GM19023 (cell line): Measurements from ENCODE around the gene GIMAP5.
A peak's percentile ranks its signal among the peaks of the same experiment; 100 is the strongest.
"Not testable (repeated sequence)": the region's sequence is repeated elsewhere in the genome, so short reads cannot be mapped to it uniquely, and the experiment has no call there.

Experiments
- ATAC-seq: cut with Tn5 transposase; IDR thresholded peaks from one replicate; pipeline ENCODE4 v1.9.1; 2021; ENCODE audit warnings: mild to moderate bottlenecking, moderate library complexity; ENCODE audit not compliant: unreplicated experiment

GIMAP5 gene

GRCh38 chr7:150766334-150766709, 29.1 kb downstream of the GIMAP5 start:
- no peak for ATAC-seq

- ATAC-seq, result no peak
These were observed 32.5 kb downstream of the GIMAP5 start for GRCh38 chr7:150769768-150770167.

- ATAC-seq, result not testable (repeated sequence)
These were observed 36.9 kb downstream of the GIMAP5 start for GRCh38 chr7:150774131-150774530.

GRCh38 chr7:150778014-150778737, 41.0 kb downstream of the GIMAP5 start:
- no peak for ATAC-seq

GRCh38 chr7:150778738-150779301, 41.6 kb downstream of the GIMAP5 start:
- ATAC-seq, result no peak

GRCh38 chr7:150780292-150780691, 43.1 kb downstream of the GIMAP5 start:
- no peak for ATAC-seq

GRCh38 chr7:150781103-150781502, 43.9 kb downstream of the GIMAP5 start:
- ATAC-seq, result no peak

- no peak for ATAC-seq
These were observed 44.7 kb downstream of the GIMAP5 start for GRCh38 chr7:150781961-150782360.

- peak; percentile 51 for ATAC-seq
These were observed 47.0 kb downstream of the GIMAP5 start for GRCh38 chr7:150784120-150784736.

GRCh38 chr7:150784954-150785353, 47.7 kb downstream of the GIMAP5 start:
- no peak for ATAC-seq

- ATAC-seq, result no peak
These were observed 50.4 kb downstream of the GIMAP5 start for GRCh38 chr7:150787321-150788281.

GRCh38 chr7:150788474-150789269, 51.5 kb downstream of the GIMAP5 start:
- ATAC-seq, result no peak

GRCh38 chr7:150790416-150791075, 53.3 kb downstream of the GIMAP5 start:
- no peak for ATAC-seq

GRCh38 chr7:150791304-150791703, 54.1 kb downstream of the GIMAP5 start:
- ATAC-seq, result no peak

- ATAC-seq, result no peak
These were observed 54.7 kb downstream of the GIMAP5 start for GRCh38 chr7:150791746-150792452.
